Kidney capillary endothelial cell (primary cell): ENCODE results near the gene ITPRIPL2.

Experiments
- DNase-seq: peaks from one replicate; pipeline ENCODE4 v3.0.0-alpha.2; 2018; ENCODE audit warnings: low spot score

ITPRIPL2 gene

GRCh38 chr16:19093631-19094541 lies 19.9 kb upstream of the ITPRIPL2 start:
- no peak for DNase-seq

- no peak for DNase-seq
These were observed 19.0 kb upstream of the ITPRIPL2 start for GRCh38 chr16:19094542-19095365.

- no peak for DNase-seq
These were observed 18.1 kb upstream of the ITPRIPL2 start for GRCh38 chr16:19095654-19096053.

GRCh38 chr16:19098173-19098572 lies 15.6 kb upstream of the ITPRIPL2 start:
- DNase-seq = no peak

- no peak for DNase-seq
These were observed 11.4 kb upstream of the ITPRIPL2 start for GRCh38 chr16:19102187-19102872.

GRCh38 chr16:19104607-19105006 lies 9.2 kb upstream of the ITPRIPL2 start:
- DNase-seq = no peak

- no peak for DNase-seq
These were observed 8.6 kb upstream of the ITPRIPL2 start for GRCh38 chr16:19105131-19105530.

GRCh38 chr16:19105891-19106624 lies 7.7 kb upstream of the ITPRIPL2 start:
- DNase-seq = no peak

- no peak for DNase-seq
These were observed 7.1 kb upstream of the ITPRIPL2 start for GRCh38 chr16:19106625-19107020.

GRCh38 chr16:19108409-19109287 lies 5.1 kb upstream of the ITPRIPL2 start:
- DNase-seq = peak; percentile 40

- DNase-seq = no peak
These were observed 4.5 kb upstream of the ITPRIPL2 start for GRCh38 chr16:19109288-19109664.

GRCh38 chr16:19110537-19111360 lies 3.0 kb upstream of the ITPRIPL2 start:
- DNase-seq = no peak

GRCh38 chr16:19112099-19112407 lies 1.7 kb upstream of the ITPRIPL2 start:
- DNase-seq = no peak

GRCh38 chr16:19114359-19115147 lies 789 bp downstream of the ITPRIPL2 start:
- peak; percentile 82 for DNase-seq

- DNase-seq = no peak
These were observed 1.6 kb downstream of the ITPRIPL2 start for GRCh38 chr16:19115148-19116021.

- DNase-seq = no peak
These were observed 3.1 kb downstream of the ITPRIPL2 start for GRCh38 chr16:19116711-19117449.

GRCh38 chr16:19118938-19119431 lies 5.2 kb downstream of the ITPRIPL2 start:
- peak; percentile 83 for DNase-seq
